ENCODE data around the gene MAU2.

DNA sequence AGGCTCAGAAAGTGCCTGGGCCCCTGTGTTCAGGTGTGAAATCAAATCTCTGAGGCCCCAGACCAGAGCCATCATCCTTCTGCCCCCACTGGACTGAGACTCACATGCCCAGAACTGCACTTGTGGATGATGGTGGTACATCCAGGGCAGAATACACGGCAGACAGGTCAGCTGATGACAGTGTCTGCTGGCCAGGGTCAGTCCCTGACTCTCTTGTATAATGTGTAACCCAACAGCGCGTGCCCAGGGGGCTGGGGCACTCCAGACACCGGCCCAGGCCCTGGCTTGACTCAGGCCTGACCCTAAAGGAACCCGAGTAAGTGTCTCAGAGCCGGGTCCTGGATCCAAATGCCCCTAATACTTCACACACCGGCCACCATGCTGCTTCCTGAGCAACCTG, 47.5 kb downstream of the MAU2 start:
- TF ChIP-seq, protein P1, sequence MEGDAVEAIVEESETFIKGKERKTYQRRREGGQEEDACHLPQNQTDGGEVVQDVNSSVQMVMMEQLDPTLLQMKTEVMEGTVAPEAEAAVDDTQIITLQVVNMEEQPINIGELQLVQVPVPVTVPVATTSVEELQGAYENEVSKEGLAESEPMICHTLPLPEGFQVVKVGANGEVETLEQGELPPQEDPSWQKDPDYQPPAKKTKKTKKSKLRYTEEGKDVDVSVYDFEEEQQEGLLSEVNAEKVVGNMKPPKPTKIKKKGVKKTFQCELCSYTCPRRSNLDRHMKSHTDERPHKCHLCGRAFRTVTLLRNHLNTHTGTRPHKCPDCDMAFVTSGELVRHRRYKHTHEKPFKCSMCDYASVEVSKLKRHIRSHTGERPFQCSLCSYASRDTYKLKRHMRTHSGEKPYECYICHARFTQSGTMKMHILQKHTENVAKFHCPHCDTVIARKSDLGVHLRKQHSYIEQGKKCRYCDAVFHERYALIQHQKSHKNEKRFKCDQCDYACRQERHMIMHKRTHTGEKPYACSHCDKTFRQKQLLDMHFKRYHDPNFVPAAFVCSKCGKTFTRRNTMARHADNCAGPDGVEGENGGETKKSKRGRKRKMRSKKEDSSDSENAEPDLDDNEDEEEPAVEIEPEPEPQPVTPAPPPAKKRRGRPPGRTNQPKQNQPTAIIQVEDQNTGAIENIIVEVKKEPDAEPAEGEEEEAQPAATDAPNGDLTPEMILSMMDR (IDR thresholded peaks at IDR 0.05) = no peak
- no peak for TF ChIP-seq POLR2A (IDR thresholded peaks at IDR 0.05)
